Erythroblast (primary cell): ENCODE measurements around the gene EYS.

ENCODE experiments used
- GATA1 ChIP-seq: IDR thresholded peaks from 2 replicates; pipeline ENCODE4 v1.6.1; 2011; ENCODE audit warnings: low read depth, mild to moderate bottlenecking, control low read depth, low read length, moderate library complexity
- POLR2A ChIP-seq: IDR thresholded peaks from 2 replicates; pipeline ENCODE4 v1.6.1; 2011; ENCODE audit warnings: mild to moderate bottlenecking, low read length

- TF ChIP-seq GATA1 (no peak), POLR2A (no peak)
Observed at GRCh38 chr6:63685446-63686379, 2021.3 kb downstream of the EYS start.
